Gastrocnemius medialis (tissue), 4 donors: Measurements from ENCODE around the gene POLR2C.

ENCODE experiments used
- CTCF ChIP-seq, 5 experiments: fragments of 450-650 bp in 3 of 5; fragments of 200-600 bp in 2 of 5; sonication (generic) in 2 of 5; IDR thresholded peaks in 4 of 5; conservative IDR thresholded peaks in 1 of 5; 1 replicate in 4 of 5; 2 replicates in 1 of 5; pipeline ENCODE4 v1.5.1; 2016 to 2019; ENCODE audit warnings: antibody characterized with exemption in 5 of 5, mild to moderate bottlenecking in 3 of 5, moderate library complexity in 3 of 5
- POLR2A ChIP-seq, 2 donors: fragments of 450-650 bp; IDR thresholded peaks; one replicate each; pipeline ENCODE4 v1.6.1; 2017; ENCODE audit warnings: antibody characterized with exemption in 2 of 2, mild to moderate bottlenecking in 2 of 2, moderate library complexity in 2 of 2

- TF ChIP-seq CTCF (IDR thresholded peaks at IDR 0.05 in 4 of 5, conservative IDR thresholded peaks at IDR 0.05 in 1 of 5) = no peak
- TF ChIP-seq POLR2A (IDR thresholded peaks at IDR 0.05) = no peak
Observed at GRCh38 chr16:57500578-57501111, 38.2 kb downstream of the POLR2C start.
